ENCODE measurements around the gene STX8. TPM values are rescaled to one million over a fixed set of nuclear protein-coding genes. Genes with fewer than 3 reads are reported as not detected.

Gene STX8
- total and polyA plus RNA-seq, 9 of the 15 experiments (the other 6 are each of a cell fraction or from before 2014, with no cell fraction given), result 14.6 to 42.5 (median 22.1) TPM

GRCh38 chr17:9360677-9361081 lies 214.9 kb downstream of the STX8 start:
- no peaks in the 10 kb centered on the region for H3K9me1 ChIP-seq (ENCODE audit: control insufficient read depth, insufficient read depth, low read length)
- H2AFZ ChIP-seq (ENCODE audit: low read depth, low read length), result no peak overlapping the region
- no TSS peak for BruUV-seq (replicated peaks)
- no peaks in the 10 kb centered on the region for H3K36me3 ChIP-seq (ENCODE audit: control insufficient read depth, insufficient read depth, low read length)
- H3K4me1 ChIP-seq (replicated peaks in 1 of 2; ENCODE audit: control insufficient read depth in 2 of 2, insufficient read depth in 2 of 2, low read length in 2 of 2), result no peaks in the 10 kb centered on the region
- no peak overlapping the region for H3K4me3 ChIP-seq
- ATAC-seq (no peak), DNase-seq (ENCODE audit: extremely low read depth in 1 of 4, low spot score in 3 of 4) (no peak), FAIRE-seq (no peak)
- no peaks in the 10 kb centered on the region for H3K9me3 ChIP-seq (replicated peaks; ENCODE audit: control insufficient read depth, insufficient read depth, low read depth, low read length)
- POLR2A ChIA-PET, result no interaction called here
- no peaks in the 10 kb centered on the region for H4K20me1 ChIP-seq (replicated peaks; ENCODE audit: control insufficient read depth, insufficient read depth, low read length)
- no peak overlapping the region for H3K27ac ChIP-seq (ENCODE audit: extremely low read depth, low read depth, low read length)
- CTCF ChIA-PET (ENCODE audit: low intra/inter-chr PET ratio), result interaction anchor here (0.6 kb wide), 1 partner anchor 1359 kb away, joined by 3 read pairs; no protein-coding TSS in a partner anchor
- no peak overlapping the region for H3K4me2 ChIP-seq (ENCODE audit: insufficient read depth, low read length)
- no peaks in the 10 kb centered on the region for H3K79me2 ChIP-seq (ENCODE audit: control insufficient read depth, insufficient read depth, low read length)
- intact Hi-C loops (cut with micrococcal nuclease) (no loop called here), in situ Hi-C loops (cut with MboI) (no loop called here)
- no peak overlapping the region for H3K9ac ChIP-seq (ENCODE audit: insufficient read depth in 1 of 2, low read depth in 2 of 2, low read length in 2 of 2)
- peaks cover 0 to 4% of the 10 kb centered on the region in 2 experiments; a peak in 1 of 5 replicates for H3K27me3 ChIP-seq (ENCODE audit: control insufficient read depth in 2 of 2, insufficient read depth in 2 of 2, low read length in 2 of 2)
- under 1% methylated on average over 13 of the region's 13 CpGs for WGBS (ENCODE audit: insufficient coverage, low coverage, missing lambda C conversion rate)
- TF ChIP-seq CHCHD3 (CRISPR knock-in tag; IDR thresholded peaks at IDR 0.05) (no peak), ZNF311 (CRISPR knock-in tag; IDR thresholded peaks at IDR 0.05) (no peak), NR2C2 (CRISPR knock-in tag; IDR thresholded peaks at IDR 0.05) (no peak), NR2C2 (tag; IDR thresholded peaks at IDR 0.05) (no peak), NFE2 (IDR thresholded peaks at IDR 0.05; ENCODE audit: low read depth) (no peak)

GRCh38 chr17:9356488-9356911 lies 219.1 kb downstream of the STX8 start:
- Histone ChIP-seq H3K79me2 (ENCODE audit: control insufficient read depth, insufficient read depth, low read length) (no peaks in the 10 kb centered on the region), H3K9me3 (replicated peaks; ENCODE audit: control insufficient read depth, insufficient read depth, low read depth, low read length) (no peaks in the 10 kb centered on the region), H3K27me3 (ENCODE audit: control insufficient read depth in 2 of 2, insufficient read depth in 2 of 2, low read length in 2 of 2) (no peaks in the 10 kb centered on the region; a peak in 1 of 5 replicates), H2AFZ (ENCODE audit: low read depth, low read length) (no peak overlapping the region), H3K4me3 (no peak overlapping the region), H4K20me1 (replicated peaks; ENCODE audit: control insufficient read depth, insufficient read depth, low read length) (no peaks in the 10 kb centered on the region), H3K27ac (ENCODE audit: extremely low read depth, low read depth, low read length) (no peak overlapping the region), H3K9me1 (ENCODE audit: control insufficient read depth, insufficient read depth, low read length) (no peaks in the 10 kb centered on the region), H3K9ac (ENCODE audit: insufficient read depth in 1 of 2, low read depth in 2 of 2, low read length in 2 of 2) (no peak overlapping the region), H3K36me3 (ENCODE audit: control insufficient read depth, insufficient read depth, low read length) (no peaks in the 10 kb centered on the region), H3K4me2 (ENCODE audit: insufficient read depth, low read length) (no peak overlapping the region), H3K4me1 (replicated peaks in 1 of 2; ENCODE audit: control insufficient read depth in 2 of 2, insufficient read depth in 2 of 2, low read length in 2 of 2) (no peaks in the 10 kb centered on the region)
- ChIA-PET POLR2A (no interaction called here), CTCF (ENCODE audit: low intra/inter-chr PET ratio) (no interaction called here)
- no peak for DNase-seq (ENCODE audit: extremely low read depth in 1 of 4, low spot score in 3 of 4)
- no peak for ATAC-seq
- intact Hi-C loops (cut with micrococcal nuclease), result no loop called here
- no TSS peak for BruUV-seq (replicated peaks)
- FAIRE-seq, result no peak
- 21% methylated on average over 3 of the region's 3 CpGs for WGBS (ENCODE audit: insufficient coverage, low coverage, missing lambda C conversion rate)
- in situ Hi-C loops (cut with MboI), result no loop called here
- TF ChIP-seq ZNF589 (CRISPR knock-in tag; IDR thresholded peaks at IDR 0.05; ENCODE audit: low read depth), result no peak
- no peak for TF ChIP-seq ARID3A (IDR thresholded peaks at IDR 0.05; ENCODE audit: borderline replicate concordance, low read depth, low read length)
- TF ChIP-seq STAG1 (CRISPR knock-in tag; IDR thresholded peaks at IDR 0.05; ENCODE audit: borderline replicate concordance), result no peak
- no peak for TF ChIP-seq ZNF23 (CRISPR knock-in tag; IDR thresholded peaks at IDR 0.05)
- no peak for TF ChIP-seq ATF3 (IDR thresholded peaks at IDR 0.05)
- TF ChIP-seq ATF3 (CRISPR knock-in tag; conservative IDR thresholded peaks at IDR 0.05), result no peak
- TF ChIP-seq HNRNPH1 (optimal IDR thresholded peaks at IDR 0.05; ENCODE audit: low read depth, low read length), result no peak
- no peak for TF ChIP-seq RBM34 (IDR thresholded peaks at IDR 0.05; ENCODE audit: borderline replicate concordance, insufficient read depth, low read length)
- TF ChIP-seq CBFA2T2 (conservative IDR thresholded peaks at IDR 0.05), result no peak
- TF ChIP-seq ZNF384 (IDR thresholded peaks at IDR 0.05; ENCODE audit: low read depth, low read length), result no peak
- no peak for TF ChIP-seq SP1 (CRISPR knock-in tag; IDR thresholded peaks at IDR 0.05)
